ENCODE results near the gene BPIFA2.

- TF ChIP-seq CTCF (IDR thresholded peaks at IDR 0.05): no peak
- TF ChIP-seq POLR2A (IDR thresholded peaks at IDR 0.05): no peak
Measured at GRCh38 chr20:33119725-33120720, 47.9 kb upstream of the BPIFA2 start.

All from adrenal gland (tissue), 5 donors.